GM23338 (cell line): ENCODE data around the gene CCN6.

Source experiments
- CREB1 ChIP-seq: fragments of 250-450 bp; sonication (Bioruptor Pico); IDR thresholded peaks from 2 replicates; pipeline ENCODE4 v1.5.0; 2020; ENCODE audit warnings: low read depth, mild to moderate bottlenecking, moderate library complexity
- EZH2 ChIP-seq: fragments of 200-600 bp; sonication (generic); IDR thresholded peaks from one replicate; pipeline ENCODE4 v1.8.0; 2017; ENCODE audit warnings: antibody characterized with exemption, mild to moderate bottlenecking, low read depth; ENCODE audit not compliant: unreplicated experiment
- EZH2phosphoT487 ChIP-seq: fragments of 200-600 bp; sonication (generic); IDR thresholded peaks from one replicate; pipeline ENCODE4 v1.8.1; 2018; ENCODE audit warnings: antibody characterized with exemption; ENCODE audit not compliant: unreplicated experiment
- JUNB ChIP-seq: IDR thresholded peaks from one replicate; pipeline ENCODE4 v1.6.1; 2016; ENCODE audit warnings: antibody characterized with exemption; ENCODE audit not compliant: unreplicated experiment
- NANOG ChIP-seq: IDR thresholded peaks from 2 replicates; pipeline ENCODE4 v1.6.1; 2016; ENCODE audit warnings: antibody characterized with exemption, borderline replicate concordance
- POLR2AphosphoS5 ChIP-seq: IDR thresholded peaks from 2 replicates; pipeline ENCODE4 v1.6.1; 2016; ENCODE audit warnings: antibody characterized with exemption, low read depth
- TF ChIP-seq, protein P1 (sequence below), 2 experiments: fragments of 200-600 bp in 1 of 2; sonication (generic) in 1 of 2; conservative IDR thresholded peaks; 2 replicates each; pipeline versions ENCODE4 v1.5.1 to v1.6.1; 2016 to 2017; ENCODE audit warnings: antibody characterized with exemption in 2 of 2, low read depth in 2 of 2, mild to moderate bottlenecking in 2 of 2, moderate library complexity in 1 of 2
- TF ChIP-seq, protein P2 (sequence below): IDR thresholded peaks from one replicate; pipeline ENCODE4 v1.6.1; 2018; ENCODE audit warnings: antibody characterized with exemption; ENCODE audit not compliant: unreplicated experiment
- TF ChIP-seq, protein P3 (sequence below): IDR thresholded peaks from 2 replicates; pipeline ENCODE4 v1.6.1; 2016; ENCODE audit warnings: antibody characterized with exemption

DNA sequence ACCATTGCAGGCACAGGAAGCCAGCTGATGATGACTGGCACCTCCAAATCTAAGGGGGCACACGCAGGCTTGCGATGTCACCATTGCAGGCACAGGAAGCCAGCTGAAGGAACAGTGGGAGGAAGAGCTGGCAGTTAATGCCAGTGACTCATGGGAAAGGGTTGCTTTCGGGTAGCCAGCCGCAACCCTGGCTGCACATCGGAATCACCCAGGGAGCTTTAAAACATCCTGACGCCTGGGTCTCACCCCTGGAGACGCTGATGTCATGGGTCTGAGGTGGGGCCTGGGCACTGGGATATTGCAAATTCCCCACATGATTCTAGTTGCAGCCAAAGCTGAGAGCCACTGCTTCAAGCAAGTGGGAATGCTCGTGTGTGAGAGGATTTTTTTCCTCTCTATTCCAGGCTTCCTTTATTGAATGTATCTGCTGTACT lies 16.1 kb upstream of the CCN6 start:
- TF ChIP-seq, protein P1, sequence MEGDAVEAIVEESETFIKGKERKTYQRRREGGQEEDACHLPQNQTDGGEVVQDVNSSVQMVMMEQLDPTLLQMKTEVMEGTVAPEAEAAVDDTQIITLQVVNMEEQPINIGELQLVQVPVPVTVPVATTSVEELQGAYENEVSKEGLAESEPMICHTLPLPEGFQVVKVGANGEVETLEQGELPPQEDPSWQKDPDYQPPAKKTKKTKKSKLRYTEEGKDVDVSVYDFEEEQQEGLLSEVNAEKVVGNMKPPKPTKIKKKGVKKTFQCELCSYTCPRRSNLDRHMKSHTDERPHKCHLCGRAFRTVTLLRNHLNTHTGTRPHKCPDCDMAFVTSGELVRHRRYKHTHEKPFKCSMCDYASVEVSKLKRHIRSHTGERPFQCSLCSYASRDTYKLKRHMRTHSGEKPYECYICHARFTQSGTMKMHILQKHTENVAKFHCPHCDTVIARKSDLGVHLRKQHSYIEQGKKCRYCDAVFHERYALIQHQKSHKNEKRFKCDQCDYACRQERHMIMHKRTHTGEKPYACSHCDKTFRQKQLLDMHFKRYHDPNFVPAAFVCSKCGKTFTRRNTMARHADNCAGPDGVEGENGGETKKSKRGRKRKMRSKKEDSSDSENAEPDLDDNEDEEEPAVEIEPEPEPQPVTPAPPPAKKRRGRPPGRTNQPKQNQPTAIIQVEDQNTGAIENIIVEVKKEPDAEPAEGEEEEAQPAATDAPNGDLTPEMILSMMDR (conservative IDR thresholded peaks at IDR 0.05; ENCODE audit: low read depth in 2 of 2): no peak
- TF ChIP-seq, protein P2, sequence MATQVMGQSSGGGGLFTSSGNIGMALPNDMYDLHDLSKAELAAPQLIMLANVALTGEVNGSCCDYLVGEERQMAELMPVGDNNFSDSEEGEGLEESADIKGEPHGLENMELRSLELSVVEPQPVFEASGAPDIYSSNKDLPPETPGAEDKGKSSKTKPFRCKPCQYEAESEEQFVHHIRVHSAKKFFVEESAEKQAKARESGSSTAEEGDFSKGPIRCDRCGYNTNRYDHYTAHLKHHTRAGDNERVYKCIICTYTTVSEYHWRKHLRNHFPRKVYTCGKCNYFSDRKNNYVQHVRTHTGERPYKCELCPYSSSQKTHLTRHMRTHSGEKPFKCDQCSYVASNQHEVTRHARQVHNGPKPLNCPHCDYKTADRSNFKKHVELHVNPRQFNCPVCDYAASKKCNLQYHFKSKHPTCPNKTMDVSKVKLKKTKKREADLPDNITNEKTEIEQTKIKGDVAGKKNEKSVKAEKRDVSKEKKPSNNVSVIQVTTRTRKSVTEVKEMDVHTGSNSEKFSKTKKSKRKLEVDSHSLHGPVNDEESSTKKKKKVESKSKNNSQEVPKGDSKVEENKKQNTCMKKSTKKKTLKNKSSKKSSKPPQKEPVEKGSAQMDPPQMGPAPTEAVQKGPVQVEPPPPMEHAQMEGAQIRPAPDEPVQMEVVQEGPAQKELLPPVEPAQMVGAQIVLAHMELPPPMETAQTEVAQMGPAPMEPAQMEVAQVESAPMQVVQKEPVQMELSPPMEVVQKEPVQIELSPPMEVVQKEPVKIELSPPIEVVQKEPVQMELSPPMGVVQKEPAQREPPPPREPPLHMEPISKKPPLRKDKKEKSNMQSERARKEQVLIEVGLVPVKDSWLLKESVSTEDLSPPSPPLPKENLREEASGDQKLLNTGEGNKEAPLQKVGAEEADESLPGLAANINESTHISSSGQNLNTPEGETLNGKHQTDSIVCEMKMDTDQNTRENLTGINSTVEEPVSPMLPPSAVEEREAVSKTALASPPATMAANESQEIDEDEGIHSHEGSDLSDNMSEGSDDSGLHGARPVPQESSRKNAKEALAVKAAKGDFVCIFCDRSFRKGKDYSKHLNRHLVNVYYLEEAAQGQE: no peak
- TF ChIP-seq EZH2 (no peak), POLR2AphosphoS5 (no peak), NANOG (no peak), JUNB (no peak), CREB1 (CRISPR knock-in tag) (no peak), EZH2phosphoT487 (no peak)
- TF ChIP-seq, protein P3, sequence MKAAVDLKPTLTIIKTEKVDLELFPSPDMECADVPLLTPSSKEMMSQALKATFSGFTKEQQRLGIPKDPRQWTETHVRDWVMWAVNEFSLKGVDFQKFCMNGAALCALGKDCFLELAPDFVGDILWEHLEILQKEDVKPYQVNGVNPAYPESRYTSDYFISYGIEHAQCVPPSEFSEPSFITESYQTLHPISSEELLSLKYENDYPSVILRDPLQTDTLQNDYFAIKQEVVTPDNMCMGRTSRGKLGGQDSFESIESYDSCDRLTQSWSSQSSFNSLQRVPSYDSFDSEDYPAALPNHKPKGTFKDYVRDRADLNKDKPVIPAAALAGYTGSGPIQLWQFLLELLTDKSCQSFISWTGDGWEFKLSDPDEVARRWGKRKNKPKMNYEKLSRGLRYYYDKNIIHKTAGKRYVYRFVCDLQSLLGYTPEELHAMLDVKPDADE: no peak
